Hepatocyte (in vitro differentiated cells): Measurements from ENCODE around the gene CDC42SE2. TPM values are rescaled to one million over a fixed set of nuclear protein-coding genes. Genes with fewer than 3 reads are reported as not detected.

ENCODE experiments used
- DNase-seq: peaks from one replicate; pipeline ENCODE4 v3.0.0-alpha.2; 2016; ENCODE audit warnings: low spot score
- H2AFZ ChIP-seq: fragments of 200-600 bp; sonication (generic); 2 replicates; pipeline ENCODE4 v1.6.0; 2016; ENCODE audit warnings: antibody characterized with exemption, mild to moderate bottlenecking
- H3K27ac ChIP-seq: fragments of 200-600 bp; sonication (generic); 2 replicates; pipeline ENCODE4 v1.5.1; 2016; ENCODE audit warnings: mild to moderate bottlenecking
- H3K27me3 ChIP-seq: fragments of 200-600 bp; sonication (generic); 2 replicates; pipeline ENCODE4 v1.6.1; 2016
- H3K36me3 ChIP-seq: fragments of 200-600 bp; sonication (generic); replicated peaks from 2 replicates; pipeline ENCODE4 v1.5.1; 2016; ENCODE audit warnings: low read depth; ENCODE audit not compliant: insufficient read depth
- H3K4me1 ChIP-seq: fragments of 200-600 bp; sonication (generic); 2 replicates; pipeline ENCODE4 v1.5.1; 2016; ENCODE audit warnings: mild to moderate bottlenecking, moderate library complexity; ENCODE audit not compliant: insufficient read depth
- H3K4me2 ChIP-seq: fragments of 200-600 bp; sonication (generic); 2 replicates; pipeline ENCODE4 v1.6.0; 2016
- H3K4me3 ChIP-seq: fragments of 200-600 bp; sonication (generic); 2 replicates; pipeline ENCODE4 v1.5.1; 2016; ENCODE audit warnings: mild to moderate bottlenecking
- H3K79me2 ChIP-seq: fragments of 200-600 bp; sonication (generic); 2 replicates; pipeline ENCODE4 v1.6.0; 2017; ENCODE audit warnings: mild to moderate bottlenecking
- H3K9me2 ChIP-seq: fragments of 200-600 bp; sonication (generic); replicated peaks from 2 replicates; pipeline ENCODE4 v1.6.0; 2017; ENCODE audit warnings: mild to moderate bottlenecking; ENCODE audit not compliant: insufficient read depth
- H3K9me3 ChIP-seq: fragments of 200-600 bp; sonication (generic); 2 replicates; pipeline ENCODE4 v1.5.1; 2016; ENCODE audit warnings: low read depth, mild to moderate bottlenecking
- H4K20me1 ChIP-seq: fragments of 200-600 bp; sonication (generic); 2 replicates; pipeline ENCODE4 v1.6.0; 2016; ENCODE audit warnings: mild to moderate bottlenecking; ENCODE audit not compliant: insufficient read depth, poor library complexity, severe bottlenecking
- EZH2 ChIP-seq: fragments of 200-600 bp; sonication (generic); IDR thresholded peaks from 2 replicates; pipeline ENCODE4 v1.6.1; 2016; ENCODE audit warnings: antibody characterized with exemption, mild to moderate bottlenecking, borderline replicate concordance
- EZH2phosphoT487 ChIP-seq: fragments of 200-600 bp; sonication (generic); IDR thresholded peaks from one replicate; pipeline ENCODE4 v1.6.1; 2018; ENCODE audit warnings: antibody characterized with exemption, mild to moderate bottlenecking, low read depth, moderate library complexity; ENCODE audit not compliant: unreplicated experiment, severe bottlenecking
- WGBS: methylation state at CpG from one replicate; pipeline ENCODE4 v1.1.6; 2016; ENCODE audit warnings: low lambda C conversion rate; ENCODE audit errors: missing lambda C conversion rate; 5-methylcytosine and 5-hydroxymethylcytosine counted together
- polyA plus RNA-seq: library from polyadenylated mRNA; unstranded; fragments of >200 nt; fragmentation: Nextera tagmentation; extraction: Ambion mirVana; gene quantifications from 2 replicates; pipeline ENCODE4 v1.2.1, GENCODE V29; 2016
- total RNA-seq: library from RNA; depleted of rRNA; stranded (reverse); fragments of >200 nt; gene quantifications from 2 replicates; pipeline ENCODE4 v1.2.3, GENCODE V29; 2014
- TF ChIP-seq, protein P1 (sequence below): fragments of 200-600 bp; sonication (generic); IDR thresholded peaks from 2 replicates; pipeline ENCODE4 v1.5.1; 2016; ENCODE audit warnings: antibody characterized with exemption, mild to moderate bottlenecking; ENCODE audit not compliant: poor library complexity

The CDC42SE2 gene
- total and polyA plus RNA-seq, 2 experiments from 2014 or later: 27.2 to 51.5 TPM

DNA sequence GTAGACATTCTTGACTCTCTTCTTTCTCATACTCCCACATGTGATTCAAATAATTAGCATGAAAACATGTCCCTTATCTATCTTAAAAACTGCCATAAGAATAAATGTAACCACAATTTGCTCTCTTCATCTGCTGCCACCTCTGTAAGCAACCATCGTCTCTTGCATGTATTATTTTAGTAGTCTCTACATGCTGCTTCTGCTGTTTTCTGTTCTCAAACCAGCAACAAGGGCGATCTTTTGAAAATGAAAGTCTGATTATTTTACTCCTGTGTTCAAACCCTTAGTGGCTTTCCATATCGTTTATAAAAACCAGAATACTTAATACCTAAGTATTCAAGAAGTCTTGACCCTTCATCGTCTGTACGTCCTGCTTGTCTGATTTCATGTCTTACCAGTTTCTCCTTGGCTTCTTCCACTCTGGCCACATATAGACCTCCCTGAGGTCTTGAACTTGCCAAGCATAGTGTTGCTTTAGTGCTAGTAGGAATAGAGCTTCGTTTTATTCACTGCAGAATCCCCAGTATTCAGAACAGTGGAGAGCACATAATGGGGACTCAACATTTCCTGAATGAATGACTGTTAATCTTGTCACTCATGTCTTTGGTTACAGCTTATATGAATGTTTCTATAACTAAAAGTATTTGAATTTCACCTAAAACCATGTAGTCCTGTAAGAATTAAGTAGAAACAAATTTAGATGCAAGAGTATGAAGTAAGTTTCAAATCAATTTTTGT lies 10.6 kb downstream of the CDC42SE2 start:
- TF ChIP-seq, protein P1, sequence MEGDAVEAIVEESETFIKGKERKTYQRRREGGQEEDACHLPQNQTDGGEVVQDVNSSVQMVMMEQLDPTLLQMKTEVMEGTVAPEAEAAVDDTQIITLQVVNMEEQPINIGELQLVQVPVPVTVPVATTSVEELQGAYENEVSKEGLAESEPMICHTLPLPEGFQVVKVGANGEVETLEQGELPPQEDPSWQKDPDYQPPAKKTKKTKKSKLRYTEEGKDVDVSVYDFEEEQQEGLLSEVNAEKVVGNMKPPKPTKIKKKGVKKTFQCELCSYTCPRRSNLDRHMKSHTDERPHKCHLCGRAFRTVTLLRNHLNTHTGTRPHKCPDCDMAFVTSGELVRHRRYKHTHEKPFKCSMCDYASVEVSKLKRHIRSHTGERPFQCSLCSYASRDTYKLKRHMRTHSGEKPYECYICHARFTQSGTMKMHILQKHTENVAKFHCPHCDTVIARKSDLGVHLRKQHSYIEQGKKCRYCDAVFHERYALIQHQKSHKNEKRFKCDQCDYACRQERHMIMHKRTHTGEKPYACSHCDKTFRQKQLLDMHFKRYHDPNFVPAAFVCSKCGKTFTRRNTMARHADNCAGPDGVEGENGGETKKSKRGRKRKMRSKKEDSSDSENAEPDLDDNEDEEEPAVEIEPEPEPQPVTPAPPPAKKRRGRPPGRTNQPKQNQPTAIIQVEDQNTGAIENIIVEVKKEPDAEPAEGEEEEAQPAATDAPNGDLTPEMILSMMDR: no peak
- TF ChIP-seq EZH2: no peak
- peaks cover 22% of the 10 kb centered on the region for H4K20me1 ChIP-seq
- H3K27ac ChIP-seq: no peak overlapping the region
- no peaks in the 10 kb centered on the region for H3K4me1 ChIP-seq
- no peak for DNase-seq
- H3K79me2 ChIP-seq: peaks cover 96% of the 10 kb centered on the region
- no peaks in the 10 kb centered on the region for H3K9me2 ChIP-seq
- H3K4me3 ChIP-seq: no peak overlapping the region
- no peaks in the 10 kb centered on the region for H3K36me3 ChIP-seq
- no peak overlapping the region for H3K4me2 ChIP-seq
- H2AFZ ChIP-seq: no peak overlapping the region
- no peaks in the 10 kb centered on the region for H3K9me3 ChIP-seq
- WGBS: 93% methylated on average over 6 of the region's 6 CpGs
- H3K27me3 ChIP-seq: no peaks in the 10 kb centered on the region

DNA sequence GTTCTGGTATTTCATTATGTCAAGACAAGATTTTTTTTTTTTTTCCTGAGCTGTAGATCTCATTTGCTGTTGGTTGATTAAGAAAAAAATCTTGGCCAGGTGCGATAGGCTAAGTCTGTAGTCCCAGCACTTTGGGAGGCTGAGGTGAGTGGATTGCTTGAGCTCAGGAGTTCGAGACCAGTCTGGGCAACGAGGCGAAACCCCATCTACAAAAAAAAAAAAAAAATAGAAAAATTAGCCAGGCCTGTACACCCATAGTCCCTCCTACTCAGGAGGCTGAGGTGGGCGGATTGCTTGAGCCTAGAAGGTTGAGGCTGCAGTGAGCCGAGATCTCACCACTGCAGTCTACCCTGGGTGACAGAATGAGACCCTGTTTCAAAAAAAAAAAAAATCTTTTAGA lies 12.2 kb downstream of the CDC42SE2 start:
- H3K36me3 ChIP-seq: no peaks in the 10 kb centered on the region
- no peaks in the 10 kb centered on the region for H3K9me3 ChIP-seq
- no peak overlapping the region for H3K27ac ChIP-seq
- peaks cover 13% of the 10 kb centered on the region for H4K20me1 ChIP-seq
- H3K4me1 ChIP-seq: peaks cover 10% of the 10 kb centered on the region
- no peaks in the 10 kb centered on the region for H3K9me2 ChIP-seq
- H3K27me3 ChIP-seq: no peaks in the 10 kb centered on the region
- TF ChIP-seq EZH2phosphoT487 (no peak), EZH2 (no peak)
- TF ChIP-seq, protein P1: no peak
- no peak for DNase-seq
- peaks cover 92% of the 10 kb centered on the region for H3K79me2 ChIP-seq
- H2AFZ ChIP-seq: no peak overlapping the region
- WGBS: 94% methylated on average over 6 of the region's 6 CpGs
- H3K4me2 ChIP-seq: no peak overlapping the region
- no peak overlapping the region for H3K4me3 ChIP-seq

DNA sequence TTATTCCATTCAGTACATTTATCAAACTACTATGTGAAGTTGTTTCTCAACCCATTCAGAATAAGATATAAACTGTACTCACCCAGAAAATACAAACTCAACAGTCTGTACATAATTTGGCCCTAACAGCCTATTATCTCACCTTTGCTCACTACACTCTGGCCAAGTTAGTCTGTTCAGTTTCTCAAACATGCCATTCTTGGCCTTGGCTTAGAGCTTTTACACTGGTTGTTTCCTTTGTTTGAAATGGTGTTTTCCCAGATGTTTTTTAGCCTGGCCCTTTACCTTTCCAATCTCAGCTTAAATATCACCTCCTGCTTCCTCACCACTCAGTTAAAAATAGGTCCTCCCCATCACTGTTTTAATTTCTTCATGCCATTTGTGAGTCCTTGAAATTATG lies 13.6 kb downstream of the CDC42SE2 start:
- Histone ChIP-seq H3K27me3 (no peaks in the 10 kb centered on the region), H3K79me2 (peaks cover 79% of the 10 kb centered on the region), H3K4me2 (no peak overlapping the region), H3K36me3 (no peaks in the 10 kb centered on the region), H3K4me1 (peaks cover 11% of the 10 kb centered on the region), H4K20me1 (peaks cover 6% of the 10 kb centered on the region), H3K9me2 (no peaks in the 10 kb centered on the region), H3K27ac (no peak overlapping the region), H3K4me3 (no peak overlapping the region), H2AFZ (no peak overlapping the region), H3K9me3 (no peaks in the 10 kb centered on the region)
- DNase-seq: no peak
- no peak for TF ChIP-seq EZH2
- TF ChIP-seq, protein P1: no peak
- TF ChIP-seq EZH2phosphoT487: no peak
